ENCODE measurements around the gene LHPP.

Gene LHPP

GRCh38 chr10:124448696-124449169 is 12.9 kb upstream of the LHPP start:
- TF ChIP-seq CTCF (conservative IDR thresholded peaks at IDR 0.05; ENCODE audit: low read depth, low read length) = no peak
- no peak overlapping the region for H3K4me3 ChIP-seq (ENCODE audit: low read depth, low read length)
- no peak for DNase-seq (ENCODE audit: low read depth)

GRCh38 chr10:124449170-124450011 is 12.2 kb upstream of the LHPP start:
- TF ChIP-seq CTCF (conservative IDR thresholded peaks at IDR 0.05; ENCODE audit: low read depth, low read length) = no peak
- no peak overlapping the region for H3K4me3 ChIP-seq (ENCODE audit: low read depth, low read length)
- no peak for DNase-seq (ENCODE audit: low read depth)

GRCh38 chr10:124450012-124450782 is 11.4 kb upstream of the LHPP start, which contains the start of gene NKX1-2:
TSS of gene NKX1-2 (minus strand) at chr10:124450035. CDS start at chr10:124449943, 92 bp downstream.
- no peak within 1 kb of the TSS for H3K4me3 ChIP-seq (ENCODE audit: low read depth, low read length)
- peak; percentile 8 for DNase-seq (ENCODE audit: low read depth)
- no peak for TF ChIP-seq CTCF (conservative IDR thresholded peaks at IDR 0.05; ENCODE audit: low read depth, low read length)

- no peak for TF ChIP-seq CTCF (conservative IDR thresholded peaks at IDR 0.05; ENCODE audit: low read depth, low read length)
- DNase-seq (ENCODE audit: low read depth) = no peak
- no peak overlapping the region for H3K4me3 ChIP-seq (ENCODE audit: low read depth, low read length)
These were observed 10.9 kb upstream of the LHPP start for GRCh38 chr10:124450783-124451057.

- TF ChIP-seq CTCF (conservative IDR thresholded peaks at IDR 0.05; ENCODE audit: low read depth, low read length) = no peak
- no peak overlapping the region for H3K4me3 ChIP-seq (ENCODE audit: low read depth, low read length)
These were observed 10.3 kb upstream of the LHPP start for GRCh38 chr10:124451276-124451675.

GRCh38 chr10:124453960-124454610 is 7.5 kb upstream of the LHPP start:
- no peak overlapping the region for H3K4me3 ChIP-seq (ENCODE audit: low read depth, low read length)
- no peak for DNase-seq (ENCODE audit: low read depth)
- TF ChIP-seq CTCF (conservative IDR thresholded peaks at IDR 0.05; ENCODE audit: low read depth, low read length) = no peak

More at GRCh38 chr10:124451276-124451675, 10.3 kb upstream of the LHPP start:
- DNase-seq (ENCODE audit: low read depth) = no peak
